AG04450 (cell line): ENCODE data around the gene PTPRD. TPM values are rescaled to one million over a fixed set of nuclear protein-coding genes. Genes with fewer than 3 reads are reported as not detected.

Source experiments
- CTCF ChIA-PET: fragments of 300-600, 350-600 bp; formaldehyde crosslinking; extraction: SDS; loops from one replicate; lab custom pipeline; 2022; ENCODE audit warnings: antibody characterized with exemption, inconsistent platforms; lab: Charles Lee
- POLR2A ChIA-PET: fragments of 350-600 bp; formaldehyde crosslinking; extraction: SDS; loops from one replicate; lab custom pipeline; 2021; ENCODE audit warnings: antibody characterized with exemption, inconsistent platforms; lab: Yijun Ruan, JAX
- DNase-seq: peaks from one replicate; pipeline ENCODE4 v3.0.0-alpha.2; 2011; ENCODE audit warnings: low read depth, low spot score
- H3K27ac ChIP-seq: one replicate; pipeline ENCODE4 v1.5.1; 2012; ENCODE audit warnings: low read depth, low read length, control low read depth
- H3K27me3 ChIP-seq: one replicate; pipeline ENCODE4 v1.6.0; 2012; ENCODE audit warnings: low read length; ENCODE audit not compliant: control insufficient read depth, insufficient read depth
- H3K4me3 ChIP-seq: 2 replicates; pipeline ENCODE4 v1.5.1; 2011; ENCODE audit warnings: mild to moderate bottlenecking, low read depth, low read length, control low read depth
- H3K9me3 ChIP-seq: 2 replicates; pipeline ENCODE4 v1.5.1; 2012; ENCODE audit warnings: low read length; ENCODE audit not compliant: control insufficient read depth, insufficient read depth
- CTCF ChIP-seq: IDR thresholded peaks from 2 replicates; pipeline ENCODE4 v1.5.1; 2011; ENCODE audit warnings: low read depth, low read length, control low read depth, inconsistent platforms
- polyA plus RNA-seq: library from polyadenylated mRNA; depleted of rRNA; stranded (reverse); fragments of >200 nt; gene quantifications from 2 replicates; pipeline ENCODE4 v1.2.3, GENCODE V29; 2011

The PTPRD gene
- polyA plus RNA-seq, 1 experiment: 0.19 TPM

GRCh38 chr9:8751406-8751930 lies 1861.3 kb downstream of the PTPRD start:
- Histone ChIP-seq H3K4me3 (no peak overlapping the region), H3K27ac (no peak overlapping the region), H3K27me3 (no peaks in the 10 kb centered on the region), H3K9me3 (peaks cover 7% of the 10 kb centered on the region)
- TF ChIP-seq CTCF: no peak
- DNase-seq: no peak
- CTCF ChIA-PET: no interaction called here
- POLR2A ChIA-PET: no interaction called here

- ChIA-PET CTCF (no interaction called here), POLR2A (no interaction called here)
- no peak for DNase-seq
- no peak for TF ChIP-seq CTCF
- Histone ChIP-seq H3K9me3 (peaks cover 7% of the 10 kb centered on the region), H3K4me3 (no peak overlapping the region), H3K27ac (no peak overlapping the region), H3K27me3 (no peaks in the 10 kb centered on the region)
Measured at GRCh38 chr9:8750639-8751051, 1862.2 kb downstream of the PTPRD start.

- TF ChIP-seq CTCF: no peak
- H3K4me3 ChIP-seq: no peak overlapping the region
- no peak for DNase-seq
- ChIA-PET CTCF (no interaction called here), POLR2A (no interaction called here)
- H3K27ac ChIP-seq: no peak overlapping the region
- H3K9me3 ChIP-seq: peaks cover 10% of the 10 kb centered on the region
- no peaks in the 10 kb centered on the region for H3K27me3 ChIP-seq
Measured at GRCh38 chr9:8745347-8745746, 1867.5 kb downstream of the PTPRD start.

GRCh38 chr9:8738945-8739344 lies 1873.9 kb downstream of the PTPRD start:
- ChIA-PET POLR2A (no interaction called here), CTCF (no interaction called here)
- TF ChIP-seq CTCF: no peak
- peaks cover 3% of the 10 kb centered on the region; the same call in 1 of the 2 replicates for H3K9me3 ChIP-seq
- no peaks in the 10 kb centered on the region for H3K27me3 ChIP-seq
- H3K4me3 ChIP-seq: no peak overlapping the region
- DNase-seq: no peak
- H3K27ac ChIP-seq: no peak overlapping the region

- ChIA-PET POLR2A (no interaction called here), CTCF (no interaction called here)
- no peak for TF ChIP-seq CTCF
- DNase-seq: no peak
- Histone ChIP-seq H3K27me3 (no peaks in the 10 kb centered on the region), H3K9me3 (peaks cover 7% of the 10 kb centered on the region), H3K4me3 (no peak overlapping the region), H3K27ac (no peak overlapping the region)
Measured at GRCh38 chr9:8736805-8737204, 1876.0 kb downstream of the PTPRD start.
